Liver (tissue), 9 donors: ENCODE measurements around the gene LIM2. TPM values are rescaled to one million over a fixed set of nuclear protein-coding genes. Genes with fewer than 3 reads are reported as not detected.

Experiments
- DNase-seq: peaks from one replicate; pipeline ENCODE4 v3.0.0-alpha.2; 2017; ENCODE audit warnings: low spot score
- H3K27ac ChIP-seq, 2 donors: one replicate each; pipeline ENCODE4 v1.7.0; 2013; ENCODE audit warnings: inconsistent platforms in 2 of 2, low read length in 2 of 2, control low read depth in 1 of 2, low read depth in 1 of 2, mild to moderate bottlenecking in 1 of 2
- H3K27me3 ChIP-seq, 4 donors: one replicate each; pipeline versions ENCODE4 v1.6.1 to v1.7.0; 2013; ENCODE audit warnings: low read length in 3 of 4, inconsistent platforms in 1 of 4, mild to moderate bottlenecking in 1 of 4, moderate library complexity in 1 of 4; ENCODE audit not compliant: control insufficient read depth in 4 of 4, insufficient read depth in 4 of 4
- H3K36me3 ChIP-seq, 4 donors: one replicate each; pipeline versions ENCODE4 v1.6.1 to v1.7.0; 2013; ENCODE audit warnings: low read length in 3 of 4, mild to moderate bottlenecking in 3 of 4, low read depth in 1 of 4, moderate library complexity in 1 of 4; ENCODE audit not compliant: control insufficient read depth in 4 of 4, insufficient read depth in 3 of 4
- H3K4me1 ChIP-seq, 4 donors: one replicate each; pipeline versions ENCODE4 v1.6.1 to v1.7.0; 2013; ENCODE audit warnings: low read length in 3 of 4, mild to moderate bottlenecking in 3 of 4, moderate library complexity in 1 of 4; ENCODE audit not compliant: control insufficient read depth in 4 of 4, insufficient read depth in 4 of 4
- H3K4me3 ChIP-seq, 3 donors: one replicate each; pipeline versions ENCODE4 v1.6.1 to v1.7.0; 2013; ENCODE audit warnings: low read length in 3 of 3, control low read depth in 1 of 3, low read depth in 1 of 3, mild to moderate bottlenecking in 1 of 3
- H3K9ac ChIP-seq, 2 donors: one replicate each; pipeline ENCODE4 v1.7.0; 2013; ENCODE audit warnings: low read length in 2 of 2, mild to moderate bottlenecking in 2 of 2, moderate library complexity in 2 of 2, control low read depth in 1 of 2, low read depth in 1 of 2
- H3K9me3 ChIP-seq, 4 donors: one replicate each; pipeline versions ENCODE4 v1.6.1 to v1.7.0; 2013; ENCODE audit warnings: low read length in 3 of 4; ENCODE audit not compliant: control insufficient read depth in 4 of 4
- EGR1 ChIP-seq, 2 donors: IDR thresholded peaks; 2 replicates each; pipeline ENCODE4 v1.6.1; 2016 to 2018; ENCODE audit warnings: antibody characterized with exemption in 2 of 2, low read depth in 2 of 2
- FOXA1 ChIP-seq: IDR thresholded peaks from 2 replicates; pipeline ENCODE4 v1.6.1; 2016; ENCODE audit warnings: antibody characterized with exemption
- FOXA2 ChIP-seq: IDR thresholded peaks from 2 replicates; pipeline ENCODE4 v1.6.1; 2016; ENCODE audit warnings: antibody characterized with exemption
- GABPA ChIP-seq, 2 donors: IDR thresholded peaks in 1 of 2; conservative IDR thresholded peaks in 1 of 2; 2 replicates each; pipeline ENCODE4 v1.6.1; 2016; ENCODE audit warnings: antibody characterized with exemption in 2 of 2, mild to moderate bottlenecking in 1 of 2, moderate library complexity in 1 of 2
- HNF4A ChIP-seq, 2 donors: conservative IDR thresholded peaks; 2 replicates each; pipeline ENCODE4 v1.6.1; 2016; ENCODE audit warnings: antibody characterized with exemption in 2 of 2, mild to moderate bottlenecking in 2 of 2
- HNF4G ChIP-seq: IDR thresholded peaks from 2 replicates; pipeline ENCODE4 v1.6.1; 2016; ENCODE audit warnings: antibody characterized with exemption
- JUND ChIP-seq, 2 donors: IDR thresholded peaks; 2 replicates each; pipeline ENCODE4 v1.6.1; 2016; ENCODE audit warnings: antibody characterized with exemption in 2 of 2
- MAX ChIP-seq: IDR thresholded peaks from 2 replicates; pipeline ENCODE4 v1.6.1; 2016; ENCODE audit warnings: antibody characterized with exemption
- NR2F2 ChIP-seq: IDR thresholded peaks from 2 replicates; pipeline ENCODE4 v1.6.1; 2016; ENCODE audit warnings: antibody characterized with exemption
- RAD21 ChIP-seq, 2 donors: IDR thresholded peaks; 2 replicates each; pipeline ENCODE4 v1.6.1; 2016; ENCODE audit warnings: antibody characterized with exemption in 2 of 2, mild to moderate bottlenecking in 2 of 2
- REST ChIP-seq: IDR thresholded peaks from 2 replicates; pipeline ENCODE4 v1.6.1; 2016; ENCODE audit warnings: antibody characterized with exemption, mild to moderate bottlenecking
- RXRA ChIP-seq, 2 donors: IDR thresholded peaks; 2 replicates each; pipeline ENCODE4 v1.6.1; 2017 to 2018; ENCODE audit warnings: antibody characterized with exemption in 2 of 2, mild to moderate bottlenecking in 1 of 2
- SP1 ChIP-seq: IDR thresholded peaks from 2 replicates; pipeline ENCODE4 v1.6.1; 2018; ENCODE audit warnings: antibody characterized with exemption, mild to moderate bottlenecking
- TAF1 ChIP-seq: conservative IDR thresholded peaks from 2 replicates; pipeline ENCODE4 v1.6.1; 2016; ENCODE audit warnings: antibody characterized with exemption, mild to moderate bottlenecking
- YY1 ChIP-seq: IDR thresholded peaks from 2 replicates; pipeline ENCODE4 v1.6.1; 2016; ENCODE audit warnings: antibody characterized with exemption, mild to moderate bottlenecking
- WGBS: extraction: QIAGEN DNeasy Blood & Tissue Kit; methylation state at CpG from one replicate; pipeline ENCODE4 v1.1.7; 2013; 5-methylcytosine and 5-hydroxymethylcytosine counted together
- polyA plus RNA-seq, 2 donors: library from polyadenylated mRNA; stranded (reverse) in 1 of 2; unstranded in 1 of 2; fragments of 200-250 nt in 1 of 2; fragments of >200 nt in 1 of 2; fragmentation: Nextera tagmentation in 1 of 2; extraction: Ambion mirVana in 1 of 2; gene quantifications; one replicate each; pipeline versions ENCODE4 v1.2.1 to v1.2.3, GENCODE V29; 2013 to 2015
- total RNA-seq, 2 donors: library from RNA; depleted of rRNA; stranded (reverse); fragments of >200 nt; gene quantifications; one replicate each; pipeline ENCODE4 v1.2.3, GENCODE V29; 2014
- TF ChIP-seq, protein P1 (sequence below): IDR thresholded peaks from 2 replicates; pipeline ENCODE4 v1.6.1; 2016; ENCODE audit warnings: antibody characterized with exemption
- TF ChIP-seq, protein P2 (sequence below): IDR thresholded peaks from 2 replicates; pipeline ENCODE4 v1.6.1; 2016; ENCODE audit warnings: antibody characterized with exemption
- TF ChIP-seq, protein P3 (sequence below): fragments of 150-350 bp; IDR thresholded peaks from 2 replicates; pipeline ENCODE4 v1.5.1; 2017; ENCODE audit warnings: improper control_type of control experiment, low read depth, low read length; ENCODE audit not compliant: missing input control
- donor health status: healthy.
- donor health status: healthy.
- donor health status: healthy.
- donor health status: healthy.
- donor health status: healthy.

The LIM2 gene
- total and polyA plus RNA-seq, 4 donors, result not detected

DNA sequence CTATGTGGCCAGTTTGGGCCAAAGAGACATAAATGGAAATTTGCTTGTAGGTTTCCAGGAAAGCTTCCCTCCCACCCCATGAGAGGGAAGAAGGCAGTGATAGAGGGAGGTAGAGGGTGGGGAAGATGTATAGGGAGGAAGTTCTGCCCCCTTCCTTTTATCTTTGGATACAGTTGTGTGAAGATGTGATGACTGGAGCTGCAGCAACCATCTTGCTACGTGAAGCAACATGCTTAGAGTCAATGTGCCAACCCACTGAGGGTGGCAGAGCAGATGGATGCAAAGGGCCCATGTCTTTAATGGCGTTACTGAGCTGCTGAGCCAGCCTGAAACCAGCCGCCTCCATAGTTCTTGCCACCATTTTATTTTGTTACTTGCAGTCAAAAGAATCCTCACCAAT lies 56.6 kb downstream of the LIM2 start:
- no peak for DNase-seq
- H3K4me1 ChIP-seq, result peaks cover 0 to 9% (median under 1%) of the 10 kb centered on the region in 4 donors
- TF ChIP-seq HNF4G (no peak), JUND (IDR thresholded peaks at IDR 0.05) (no peak), REST (no peak), FOXA1 (no peak), EGR1 (IDR thresholded peaks at IDR 0.05; ENCODE audit: low read depth in 2 of 2) (no peak), SP1 (no peak), RAD21 (IDR thresholded peaks at IDR 0.05) (no peak), YY1 (no peak), TAF1 (no peak), FOXA2 (no peak), HNF4A (conservative IDR thresholded peaks at IDR 0.05) (no peak), NR2F2 (no peak), RXRA (IDR thresholded peaks at IDR 0.05) (no peak), MAX (no peak), GABPA (IDR thresholded peaks at IDR 0.05 in 1 of 2, conservative IDR thresholded peaks at IDR 0.05 in 1 of 2) (no peak)
- TF ChIP-seq, protein P1, sequence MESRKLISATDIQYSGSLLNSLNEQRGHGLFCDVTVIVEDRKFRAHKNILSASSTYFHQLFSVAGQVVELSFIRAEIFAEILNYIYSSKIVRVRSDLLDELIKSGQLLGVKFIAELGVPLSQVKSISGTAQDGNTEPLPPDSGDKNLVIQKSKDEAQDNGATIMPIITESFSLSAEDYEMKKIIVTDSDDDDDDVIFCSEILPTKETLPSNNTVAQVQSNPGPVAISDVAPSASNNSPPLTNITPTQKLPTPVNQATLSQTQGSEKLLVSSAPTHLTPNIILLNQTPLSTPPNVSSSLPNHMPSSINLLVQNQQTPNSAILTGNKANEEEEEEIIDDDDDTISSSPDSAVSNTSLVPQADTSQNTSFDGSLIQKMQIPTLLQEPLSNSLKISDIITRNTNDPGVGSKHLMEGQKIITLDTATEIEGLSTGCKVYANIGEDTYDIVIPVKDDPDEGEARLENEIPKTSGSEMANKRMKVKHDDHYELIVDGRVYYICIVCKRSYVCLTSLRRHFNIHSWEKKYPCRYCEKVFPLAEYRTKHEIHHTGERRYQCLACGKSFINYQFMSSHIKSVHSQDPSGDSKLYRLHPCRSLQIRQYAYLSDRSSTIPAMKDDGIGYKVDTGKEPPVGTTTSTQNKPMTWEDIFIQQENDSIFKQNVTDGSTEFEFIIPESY, result no peak
- TF ChIP-seq, protein P2, sequence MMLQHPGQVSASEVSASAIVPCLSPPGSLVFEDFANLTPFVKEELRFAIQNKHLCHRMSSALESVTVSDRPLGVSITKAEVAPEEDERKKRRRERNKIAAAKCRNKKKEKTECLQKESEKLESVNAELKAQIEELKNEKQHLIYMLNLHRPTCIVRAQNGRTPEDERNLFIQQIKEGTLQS, result no peak

GRCh38 chr19:51330366-51330765 lies 57.4 kb downstream of the LIM2 start:
- peaks cover 0 to 9% (median under 1%) of the 10 kb centered on the region in 4 donors for H3K4me1 ChIP-seq
- no peak overlapping the region for H3K4me3 ChIP-seq
- DNase-seq, result no peak
- H3K9me3 ChIP-seq, result no peaks in the 10 kb centered on the region
- 98% methylated on average over 4 of the region's 4 CpGs for WGBS
- no peak overlapping the region for H3K9ac ChIP-seq
- H3K27ac ChIP-seq, result no peak overlapping the region
- H3K27me3 ChIP-seq, result no peaks in the 10 kb centered on the region
- peaks cover 0 to 6% (median 0%) of the 10 kb centered on the region in 4 donors for H3K36me3 ChIP-seq
- TF ChIP-seq FOXA1, result no peak
- no peak for TF ChIP-seq YY1
- TF ChIP-seq RAD21 (IDR thresholded peaks at IDR 0.05), result no peak
- TF ChIP-seq, protein P1, result no peak
- no peak for TF ChIP-seq TAF1
- TF ChIP-seq MAX, result no peak
- TF ChIP-seq HNF4G, result no peak
- TF ChIP-seq REST, result no peak
- TF ChIP-seq, protein P3, sequence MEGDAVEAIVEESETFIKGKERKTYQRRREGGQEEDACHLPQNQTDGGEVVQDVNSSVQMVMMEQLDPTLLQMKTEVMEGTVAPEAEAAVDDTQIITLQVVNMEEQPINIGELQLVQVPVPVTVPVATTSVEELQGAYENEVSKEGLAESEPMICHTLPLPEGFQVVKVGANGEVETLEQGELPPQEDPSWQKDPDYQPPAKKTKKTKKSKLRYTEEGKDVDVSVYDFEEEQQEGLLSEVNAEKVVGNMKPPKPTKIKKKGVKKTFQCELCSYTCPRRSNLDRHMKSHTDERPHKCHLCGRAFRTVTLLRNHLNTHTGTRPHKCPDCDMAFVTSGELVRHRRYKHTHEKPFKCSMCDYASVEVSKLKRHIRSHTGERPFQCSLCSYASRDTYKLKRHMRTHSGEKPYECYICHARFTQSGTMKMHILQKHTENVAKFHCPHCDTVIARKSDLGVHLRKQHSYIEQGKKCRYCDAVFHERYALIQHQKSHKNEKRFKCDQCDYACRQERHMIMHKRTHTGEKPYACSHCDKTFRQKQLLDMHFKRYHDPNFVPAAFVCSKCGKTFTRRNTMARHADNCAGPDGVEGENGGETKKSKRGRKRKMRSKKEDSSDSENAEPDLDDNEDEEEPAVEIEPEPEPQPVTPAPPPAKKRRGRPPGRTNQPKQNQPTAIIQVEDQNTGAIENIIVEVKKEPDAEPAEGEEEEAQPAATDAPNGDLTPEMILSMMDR, result no peak
- no peak for TF ChIP-seq JUND (IDR thresholded peaks at IDR 0.05)
- no peak for TF ChIP-seq RXRA (IDR thresholded peaks at IDR 0.05)

More for the DNA sequence above, 56.6 kb downstream of the LIM2 start:
- Histone ChIP-seq H3K9me3 (no peaks in the 10 kb centered on the region), H3K36me3 (peaks cover 0 to 6% (median 0%) of the 10 kb centered on the region in 4 donors), H3K4me3 (no peak overlapping the region), H3K27ac (no peak overlapping the region), H3K27me3 (no peaks in the 10 kb centered on the region), H3K9ac (no peak overlapping the region)
- 81% methylated on average over 3 of the region's 3 CpGs for WGBS
